ENCODE data around the gene PGM2. TPM values are rescaled to one million over a fixed set of nuclear protein-coding genes. Genes with fewer than 3 reads are reported as not detected.
"Not testable (repeated sequence)": the region's sequence is repeated elsewhere in the genome, so short reads cannot be mapped to it uniquely, and the experiment has no call there.

The PGM2 gene
- total and polyA plus RNA-seq, 7 donors = 1.1 to 4.7 (median 2.5) TPM

DNA sequence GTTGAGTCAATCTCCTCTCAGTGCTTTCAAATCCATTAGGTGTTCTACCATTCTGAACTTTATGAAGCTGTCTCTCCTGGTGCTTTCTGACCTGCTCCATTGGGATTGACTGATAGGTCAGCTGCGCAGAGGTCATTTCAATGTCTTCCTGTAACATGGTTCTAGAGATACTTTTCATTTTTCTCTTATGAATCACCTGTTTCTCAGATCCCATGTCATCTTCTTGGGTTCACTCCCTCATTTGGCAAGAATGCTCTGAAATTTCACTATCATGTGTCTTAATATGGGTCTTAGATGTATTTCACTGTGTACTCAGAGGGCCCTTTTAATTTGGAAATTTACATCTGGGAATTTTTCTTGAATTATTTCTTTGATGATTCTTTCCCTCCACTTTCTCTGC, 13.8 kb upstream of the PGM2 start:
- H3K36me3 ChIP-seq (ENCODE audit: insufficient read depth in 1 of 2, low read depth in 1 of 2) = no peaks in the 10 kb centered on the region
- H3K9me3 ChIP-seq = no peaks in the 10 kb centered on the region
- H3K4me1 ChIP-seq = no peaks in the 10 kb centered on the region
- no peak overlapping the region for H3K4me3 ChIP-seq
- no peaks in the 10 kb centered on the region for H3K27me3 ChIP-seq (ENCODE audit: insufficient read depth in 3 of 3, low read length in 2 of 3)
- TF ChIP-seq CTCF (IDR thresholded peaks at IDR 0.05) = no peak
- ATAC-seq (no peak), DNase-seq (no peak)
- WGBS, 3 donors = 91 to 97% (median 94%) methylated on average over 1 of the region's 1 CpG
- intact Hi-C loops (cut with DNase I) = no loop called here
- H3K27ac ChIP-seq = no peak overlapping the region

DNA sequence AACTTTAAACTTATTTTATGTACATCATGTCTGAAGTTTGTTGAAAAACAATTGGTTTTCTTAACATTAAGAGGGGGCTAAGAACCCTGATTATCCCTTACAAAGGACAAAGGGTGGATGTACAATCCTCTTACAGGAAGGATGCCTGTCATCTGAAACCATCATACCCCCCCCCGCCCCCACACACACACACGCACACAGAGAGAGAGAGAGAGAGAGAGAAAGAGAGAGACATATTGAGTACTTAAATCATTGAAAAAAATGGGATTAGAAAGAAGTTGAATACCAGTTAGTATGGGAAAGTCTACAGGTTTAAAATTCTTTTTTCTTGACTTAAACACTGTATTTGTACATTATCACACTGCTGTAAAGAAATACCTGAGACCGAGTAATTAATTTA, 10.9 kb upstream of the PGM2 start:
- WGBS, 3 donors = 52 to 60% (median 59%) methylated on average over 3 of the region's 3 CpGs
- Histone ChIP-seq H3K36me3 (ENCODE audit: insufficient read depth in 1 of 2, low read depth in 1 of 2) (no peaks in the 10 kb centered on the region), H3K27ac (no peak overlapping the region), H3K27me3 (ENCODE audit: insufficient read depth in 3 of 3, low read length in 2 of 3) (no peaks in the 10 kb centered on the region), H3K4me3 (no peak overlapping the region), H3K4me1 (no peaks in the 10 kb centered on the region), H3K9me3 (no peaks in the 10 kb centered on the region)
- ATAC-seq (no peak), DNase-seq (no peak)
- TF ChIP-seq CTCF (IDR thresholded peaks at IDR 0.05) = no peak
- intact Hi-C loops (cut with DNase I) = no loop called here

DNA sequence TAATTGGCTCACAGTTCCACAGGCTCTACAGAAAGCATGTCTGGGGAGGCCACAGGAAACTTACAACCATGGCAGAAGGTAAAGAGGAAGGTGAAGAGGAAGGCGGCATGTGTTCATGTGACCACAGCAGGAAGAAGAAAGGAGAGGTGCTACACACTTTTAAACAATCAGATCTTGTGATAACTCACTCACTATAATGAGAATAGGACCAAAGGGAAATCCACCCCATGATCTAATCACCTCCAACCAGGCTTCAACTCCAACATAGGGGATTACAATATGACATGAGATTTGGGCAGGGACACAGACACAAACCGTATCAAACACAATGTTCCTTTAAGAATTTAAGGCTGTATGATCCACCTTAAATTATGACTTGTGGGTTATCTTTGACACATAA, 10.5 kb upstream of the PGM2 start:
- intact Hi-C loops (cut with DNase I) = no loop called here
- ATAC-seq = no peak
- Histone ChIP-seq H3K27ac (no peak overlapping the region), H3K4me3 (no peak overlapping the region), H3K36me3 (ENCODE audit: insufficient read depth in 1 of 2, low read depth in 1 of 2) (no peaks in the 10 kb centered on the region), H3K27me3 (ENCODE audit: insufficient read depth in 3 of 3, low read length in 2 of 3) (no peaks in the 10 kb centered on the region), H3K4me1 (no peaks in the 10 kb centered on the region), H3K9me3 (no peaks in the 10 kb centered on the region)
- 43 to 59% (median 50%) methylated on average over 2 of the region's 2 CpGs for WGBS, 3 donors
- TF ChIP-seq CTCF (IDR thresholded peaks at IDR 0.05) = no peak
- no peak for DNase-seq

- TF ChIP-seq CTCF (IDR thresholded peaks at IDR 0.05) = no peak
- intact Hi-C loops (cut with DNase I) = no loop called here
- no peaks in the 10 kb centered on the region for H3K27me3 ChIP-seq (ENCODE audit: insufficient read depth in 3 of 3, low read length in 2 of 3)
- no peak overlapping the region for H3K27ac ChIP-seq
- no peaks in the 10 kb centered on the region for H3K4me1 ChIP-seq
- no peak for ATAC-seq
- H3K4me3 ChIP-seq = no peak overlapping the region
- H3K9me3 ChIP-seq = no peaks in the 10 kb centered on the region
- H3K36me3 ChIP-seq (ENCODE audit: insufficient read depth in 1 of 2, low read depth in 1 of 2) = no peaks in the 10 kb centered on the region
- 64 to 73% (median 69%) methylated on average over 3 of the region's 3 CpGs for WGBS, 3 donors
- no peak for DNase-seq
These were observed 9.8 kb upstream of the PGM2 start for GRCh38 chr4:37816719-37817118.

DNA sequence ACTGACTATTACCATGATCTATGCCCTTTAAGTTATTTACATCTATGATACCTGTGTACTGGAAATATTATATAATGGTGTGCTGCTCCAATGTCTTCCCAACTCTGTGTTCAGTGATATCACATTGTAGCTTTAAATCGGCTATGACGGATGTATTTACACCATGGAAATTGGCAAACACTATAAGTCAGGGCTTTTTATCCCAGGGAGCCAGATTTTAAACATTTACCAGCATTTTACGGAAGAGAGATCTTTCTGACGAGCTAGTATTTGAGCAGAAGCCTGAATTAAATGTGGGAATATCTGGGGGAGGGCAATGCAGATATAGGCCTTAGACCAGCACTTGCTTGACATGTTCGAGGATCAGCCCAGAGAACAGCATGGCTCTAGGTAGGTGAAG, 7.7 kb upstream of the PGM2 start:
- Histone ChIP-seq H3K4me1 (peaks cover 4% of the 10 kb centered on the region), H3K36me3 (ENCODE audit: insufficient read depth in 1 of 2, low read depth in 1 of 2) (no peaks in the 10 kb centered on the region), H3K9me3 (no peaks in the 10 kb centered on the region), H3K27ac (no peak overlapping the region), H3K27me3 (ENCODE audit: insufficient read depth in 3 of 3, low read length in 2 of 3) (no peaks in the 10 kb centered on the region), H3K4me3 (no peak overlapping the region)
- intact Hi-C loops (cut with DNase I) = no loop called here
- WGBS, 3 donors = 89 to 94% (median 90%) methylated on average over 5 of the region's 5 CpGs
- TF ChIP-seq CTCF (IDR thresholded peaks at IDR 0.05) = no peak
- DNase-seq (no peak), ATAC-seq (no peak)

GRCh38 chr4:37820458-37820857, 6.0 kb upstream of the PGM2 start:
- H3K9me3 ChIP-seq; H3K36me3 ChIP-seq (ENCODE audit: insufficient read depth in 1 of 2, low read depth in 1 of 2); H3K27me3 ChIP-seq (ENCODE audit: insufficient read depth in 3 of 3, low read length in 2 of 3); DNase-seq; H3K4me3 ChIP-seq; ATAC-seq; H3K27ac ChIP-seq; H3K4me1 ChIP-seq; intact Hi-C loops (cut with DNase I): not testable (repeated sequence)
- WGBS, 3 donors = 93 to 96% (median 95%) methylated on average over 10 to 25 of the region's 28 CpGs

Data from psoas muscle (tissue), 8 donors.